Activated naive CD8-positive, alpha-beta T cell treated with anti-CD3 and anti-CD28 coated beads for 36 hours (primary cell): ENCODE results near the gene CEP85L. TPM values are rescaled to one million over a fixed set of nuclear protein-coding genes. Genes with fewer than 3 reads are reported as not detected.
"Not testable (repeated sequence)": the region's sequence is repeated elsewhere in the genome, so short reads cannot be mapped to it uniquely, and the experiment has no call there.

Experiments used
- DNase-seq: peaks from one replicate; pipeline ENCODE4 v3.0.0; 2021
- H3K27ac Mint-ChIP-seq: one replicate; pipeline ENCODE4 v1.8.0; 2022; ENCODE audit warnings: mild to moderate bottlenecking, moderate library complexity, mixed read lengths
- H3K27me3 Mint-ChIP-seq: one replicate; pipeline ENCODE4 v1.8.0; 2022; ENCODE audit warnings: mild to moderate bottlenecking, mixed read lengths
- H3K36me3 Mint-ChIP-seq: one replicate; pipeline ENCODE4 v1.8.0; 2021; ENCODE audit warnings: mild to moderate bottlenecking, mixed read lengths
- H3K4me1 Mint-ChIP-seq: one replicate; pipeline ENCODE4 v1.8.0; 2021; ENCODE audit warnings: mixed read lengths
- H3K4me3 Mint-ChIP-seq: one replicate; pipeline ENCODE4 v1.8.0; 2022; ENCODE audit warnings: mild to moderate bottlenecking, moderate library complexity, mixed read lengths
- H3K9me3 Mint-ChIP-seq: one replicate; pipeline ENCODE4 v1.8.0; 2022; ENCODE audit warnings: mixed read lengths
- total RNA-seq, 2 experiments: library from RNA; stranded (reverse); gene quantifications; one replicate each; pipeline ENCODE4 v1.2.3, GENCODE V29; 2021

CEP85L gene
- total RNA-seq, 2 experiments from 2014 or later = 34.7 to 41.9 TPM

- Mint-ChIP-seq H3K9me3 (peaks cover 1% of the 10 kb centered on the region), H3K27ac (no peak overlapping the region)
Observed at GRCh38 chr6:118460958-118461470, 190.4 kb downstream of the CEP85L start.

GRCh38 chr6:118456982-118457381 lies 194.4 kb downstream of the CEP85L start:
- Mint-ChIP-seq H3K4me1 (no peaks in the 10 kb centered on the region), H3K9me3 (peaks cover 26% of the 10 kb centered on the region), H3K4me3 (no peak overlapping the region), H3K36me3 (peaks cover 14% of the 10 kb centered on the region), H3K27ac (no peak overlapping the region), H3K27me3 (no peaks in the 10 kb centered on the region)
- no peak for DNase-seq

More at GRCh38 chr6:118460958-118461470, 190.4 kb downstream of the CEP85L start:
- no peak overlapping the region for H3K4me3 Mint-ChIP-seq
- H3K27me3 Mint-ChIP-seq = no peaks in the 10 kb centered on the region
- DNase-seq = no peak
- H3K4me1 Mint-ChIP-seq = no peaks in the 10 kb centered on the region
- peaks cover 25% of the 10 kb centered on the region for H3K36me3 Mint-ChIP-seq

- peaks cover 49% of the 10 kb centered on the region for H3K9me3 Mint-ChIP-seq
- H3K4me3 Mint-ChIP-seq = no peak overlapping the region
- peaks cover 21% of the 10 kb centered on the region for H3K36me3 Mint-ChIP-seq
- DNase-seq = no peak
- H3K27me3 Mint-ChIP-seq = no peaks in the 10 kb centered on the region
- H3K4me1 Mint-ChIP-seq = no peaks in the 10 kb centered on the region
- H3K27ac Mint-ChIP-seq = no peak overlapping the region
Observed at GRCh38 chr6:118451839-118452238, 199.6 kb downstream of the CEP85L start.

GRCh38 chr6:118444796-118445195 lies 206.6 kb downstream of the CEP85L start:
- DNase-seq = no peak
- H3K36me3 Mint-ChIP-seq = peaks cover 37% of the 10 kb centered on the region
- H3K9me3 Mint-ChIP-seq = peaks cover 45% of the 10 kb centered on the region
- H3K27ac Mint-ChIP-seq = no peak overlapping the region
- H3K4me1 Mint-ChIP-seq = no peaks in the 10 kb centered on the region
- H3K4me3 Mint-ChIP-seq = no peak overlapping the region
- no peaks in the 10 kb centered on the region for H3K27me3 Mint-ChIP-seq

- Mint-ChIP-seq H3K36me3 (peaks cover 31% of the 10 kb centered on the region), H3K4me1 (no peaks in the 10 kb centered on the region)
Observed at GRCh38 chr6:118436482-118436881, 214.9 kb downstream of the CEP85L start.

GRCh38 chr6:118434147-118434546 lies 217.2 kb downstream of the CEP85L start:
- not testable (repeated sequence) for DNase-seq, H3K4me1 Mint-ChIP-seq, H3K4me3 Mint-ChIP-seq, H3K27me3 Mint-ChIP-seq, H3K27ac Mint-ChIP-seq
- Mint-ChIP-seq H3K36me3 (peaks cover 40% of the 10 kb centered on the region), H3K9me3 (peaks cover 33% of the 10 kb centered on the region)

More at GRCh38 chr6:118436482-118436881, 214.9 kb downstream of the CEP85L start:
- no peak overlapping the region for H3K27ac Mint-ChIP-seq
- no peak for DNase-seq
- H3K27me3 Mint-ChIP-seq = no peaks in the 10 kb centered on the region
- H3K4me3 Mint-ChIP-seq = no peak overlapping the region
- peaks cover 43% of the 10 kb centered on the region for H3K9me3 Mint-ChIP-seq

- not testable (repeated sequence) for H3K27me3 Mint-ChIP-seq, H3K4me1 Mint-ChIP-seq, H3K27ac Mint-ChIP-seq, H3K4me3 Mint-ChIP-seq, DNase-seq
- peaks cover 43% of the 10 kb centered on the region for H3K36me3 Mint-ChIP-seq
- H3K9me3 Mint-ChIP-seq = peaks cover 22% of the 10 kb centered on the region
Observed at GRCh38 chr6:118421312-118421711, 230.1 kb downstream of the CEP85L start.

- no peak overlapping the region for H3K27ac Mint-ChIP-seq
- H3K4me1 Mint-ChIP-seq = no peaks in the 10 kb centered on the region
Observed at GRCh38 chr6:118419448-118420394, 231.7 kb downstream of the CEP85L start.

More at GRCh38 chr6:118419448-118420394, 231.7 kb downstream of the CEP85L start:
- Mint-ChIP-seq H3K27me3 (no peaks in the 10 kb centered on the region), H3K36me3 (peaks cover 32% of the 10 kb centered on the region), H3K9me3 (peaks cover 16% of the 10 kb centered on the region), H3K4me3 (no peak overlapping the region)
- no peak for DNase-seq

Other genes with a start within 250 kb of the CEP85L start
- gene PLN, start 103.3 kb downstream of the CEP85L start, total RNA-seq = not detected
- gene ASF1A, start 242.6 kb upstream of the CEP85L start, total RNA-seq = 10 to 100 TPM; 39.9 to 42.7 TPM